8988T (cell line): ENCODE results near the gene HOXC10.
A peak's percentile ranks its signal among the peaks of the same experiment; 100 is the strongest.

Experiments
- DNase-seq: peaks from one replicate; pipeline ENCODE4 v3.0.0; 2011

Gene HOXC10

GRCh38 chr12:54017027-54017788, 32.3 kb downstream of the HOXC10 start:
- peak; percentile 80 for DNase-seq

GRCh38 chr12:54017878-54018467, 33.0 kb downstream of the HOXC10 start:
- peak; percentile 95 for DNase-seq

- no peak for DNase-seq
Observed at GRCh38 chr12:54018468-54018984, 33.6 kb downstream of the HOXC10 start.

GRCh38 chr12:54019091-54019811, 34.3 kb downstream of the HOXC10 start:
- DNase-seq: no peak

- DNase-seq: no peak
Observed at GRCh38 chr12:54019924-54020590, 35.1 kb downstream of the HOXC10 start.

- DNase-seq: no peak
Observed at GRCh38 chr12:54020591-54021405, 35.9 kb downstream of the HOXC10 start.

- DNase-seq: no peak
Observed at GRCh38 chr12:54021432-54022013, 36.6 kb downstream of the HOXC10 start.

GRCh38 chr12:54022960-54023884, 38.3 kb downstream of the HOXC10 start:
- no peak for DNase-seq

- no peak for DNase-seq
Observed at GRCh38 chr12:54024127-54024526, 39.2 kb downstream of the HOXC10 start.

- no peak for DNase-seq
Observed at GRCh38 chr12:54024581-54025305, 39.8 kb downstream of the HOXC10 start.

- DNase-seq: no peak
Observed at GRCh38 chr12:54025499-54026405, 40.8 kb downstream of the HOXC10 start.

- DNase-seq: no peak
Observed at GRCh38 chr12:54026640-54027441, 41.9 kb downstream of the HOXC10 start.

- DNase-seq: no peak
Observed at GRCh38 chr12:54027442-54027786, 42.5 kb downstream of the HOXC10 start.

GRCh38 chr12:54028314-54029201, 43.6 kb downstream of the HOXC10 start, which contains the start of gene HOXC6:
HOXC6 (plus strand) TSS chr12:54028440; CDS start chr12:54028522, 82 bp downstream.
- peak; percentile 86 for DNase-seq

GRCh38 chr12:54029529-54030441, 44.8 kb downstream of the HOXC10 start:
- no peak for DNase-seq

- DNase-seq: no peak
Observed at GRCh38 chr12:54030442-54030801, 45.5 kb downstream of the HOXC10 start.
